GM19035 (cell line): Measurements from ENCODE around the gene MMRN2.

Experiments used
- ATAC-seq: cut with Tn5 transposase; IDR thresholded peaks from one replicate; pipeline ENCODE4 v1.9.1; 2021; ENCODE audit not compliant: unreplicated experiment

MMRN2 gene

DNA sequence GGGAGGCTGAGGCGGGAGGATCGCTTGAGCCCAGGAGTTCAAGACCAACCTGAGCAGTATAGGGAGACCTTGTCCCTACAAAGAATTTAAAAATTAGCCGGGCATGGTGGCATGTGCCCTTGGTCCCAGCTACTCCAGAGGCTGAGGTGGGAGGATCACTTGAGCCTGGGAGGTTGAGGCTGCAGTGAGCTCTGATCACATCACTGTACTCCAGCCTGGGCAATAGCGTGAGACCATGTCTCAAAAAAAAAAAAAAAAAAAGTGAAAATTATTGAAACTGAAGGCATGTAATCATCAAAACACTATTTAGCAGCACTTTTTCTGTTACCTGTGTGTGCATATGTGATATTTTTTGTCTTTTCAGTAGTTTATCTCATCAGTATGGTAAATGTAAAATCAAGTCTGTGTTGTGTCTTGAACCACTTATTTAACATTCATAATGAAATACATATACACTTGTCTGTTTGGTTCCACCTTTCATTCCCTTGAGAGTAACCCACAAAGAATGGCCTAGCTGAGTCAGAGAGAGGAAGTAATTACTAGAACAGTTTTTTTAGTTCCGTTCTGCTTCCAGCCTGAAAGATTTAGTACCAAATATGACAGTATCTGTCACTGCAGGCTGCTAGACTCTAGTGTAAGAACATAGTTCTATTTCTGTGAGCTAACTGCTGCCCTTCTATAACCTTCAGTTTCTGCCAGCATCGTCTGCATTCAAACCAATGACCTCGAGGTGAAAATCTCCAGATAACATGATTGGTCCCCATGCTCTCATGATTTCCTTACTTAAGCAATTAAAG is 68.6 kb downstream of the MMRN2 start:
- ATAC-seq, result peak; percentile 96
